Measurements from ENCODE around the gene ETNK2. TPM values are rescaled to one million over a fixed set of nuclear protein-coding genes. Genes with fewer than 3 reads are reported as not detected.

Gene ETNK2
- polyA plus RNA-seq, 2 of the 4 experiments (the other 2 are of a cell fraction): 3.4 to 5.2 TPM

DNA sequence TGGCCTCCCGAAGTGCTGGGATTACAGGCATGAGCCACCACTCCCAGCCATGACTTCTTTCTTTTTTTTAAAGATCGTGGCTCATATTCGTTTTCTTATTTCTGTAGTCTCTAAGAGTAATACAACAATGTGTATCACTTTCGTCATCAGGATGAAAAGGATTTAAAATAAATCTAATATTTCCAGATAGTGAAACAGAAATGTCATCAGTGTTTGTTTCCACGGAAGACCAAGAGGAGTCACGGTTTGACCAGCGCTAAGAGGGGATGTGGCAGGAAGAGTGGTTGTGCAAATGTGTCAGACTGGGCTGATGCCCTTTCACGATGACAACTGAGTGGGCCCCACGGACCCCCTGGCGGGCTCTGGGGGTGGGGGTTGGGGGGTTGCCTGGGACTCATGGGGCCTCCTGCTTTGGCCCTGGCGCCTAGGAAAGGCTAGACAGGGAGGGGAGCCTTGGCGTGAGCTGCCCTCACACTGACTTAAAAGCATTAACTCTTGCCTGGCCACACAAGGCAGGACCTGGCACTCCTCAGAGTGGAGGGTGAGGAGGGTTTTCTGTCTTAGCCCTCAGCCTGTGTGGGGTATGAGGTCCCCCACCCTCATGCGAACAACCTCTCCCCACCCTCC, 70.6 kb downstream of the ETNK2 start:
- DNase-seq (ENCODE audit: low read depth in 1 of 2, low spot score in 1 of 2) (no peak), FAIRE-seq (no peak), ATAC-seq (no peak)
- H3K4me2 ChIP-seq: peak overlapping the region; percentile 83; the same call in 2 of the 3 replicates
- H3K4me3 ChIP-seq: no peak overlapping the region
- no peaks in the 10 kb centered on the region for H3K9me3 ChIP-seq
- TF ChIP-seq KDM5A (IDR thresholded peaks at IDR 0.05) (no peak), CEBPB (IDR thresholded peaks at IDR 0.05) (no peak), CHD4 (IDR thresholded peaks at IDR 0.05; ENCODE audit: borderline replicate concordance) (no peak), CHD2 (IDR thresholded peaks at IDR 0.05; ENCODE audit: low read length, partially characterized antibody) (no peak), EP300 (IDR thresholded peaks at IDR 0.05) (no peak)
- POLR2A ChIA-PET: no interaction called here
- peak overlapping the region; percentile 57 to 71; a peak in 4 of 6 replicates for H3K27ac ChIP-seq
- H3K4me1 ChIP-seq: peaks cover 53% of the 10 kb centered on the region
- 68% methylated on average over 13 of the region's 13 CpGs for WGBS (ENCODE audit: missing lambda C conversion rate)
- CTCF ChIA-PET: interaction anchor here (0.9 to 5.7 kb wide), 2 partner anchors 18 to 47 kb away, joined by 3 to 30 read pairs; no protein-coding TSS in a partner anchor

Other genes starting within 250 kb of the ETNK2 start
- 9.8 TPM in 2 replicates for gene SOX13, start 78.9 kb downstream of the ETNK2 start, polyA plus RNA-seq (2011; rRNA removed)
- 6.8 to 7.3 TPM (median 7.0 TPM) in 3 replicates for gene SOX13, start 78.9 kb downstream of the ETNK2 start, polyA plus RNA-seq (2017; fragmentation: RNase III; extraction: RNeasy Plus Mini Kit Qiagen cat#74134 plus additional on column Dnase treatment)
- not detected in 2 replicates for gene REN, start 14.3 kb upstream of the ETNK2 start, polyA plus RNA-seq (2011; rRNA removed)
- not detected in 3 replicates for gene REN, start 14.3 kb upstream of the ETNK2 start, polyA plus RNA-seq (2017; fragmentation: RNase III; extraction: RNeasy Plus Mini Kit Qiagen cat#74134 plus additional on column Dnase treatment)
- gene KISS1, start 44.4 kb upstream of the ETNK2 start, polyA plus RNA-seq (2011; rRNA removed): 0.23 TPM in 1 of 2 replicates, not detected in the other
- not detected in 3 replicates for gene KISS1, start 44.4 kb upstream of the ETNK2 start, polyA plus RNA-seq (2017; fragmentation: RNase III; extraction: RNeasy Plus Mini Kit Qiagen cat#74134 plus additional on column Dnase treatment)
- gene GOLT1A, start 61.9 kb upstream of the ETNK2 start, polyA plus RNA-seq (2011; rRNA removed): 6.4 and 6.8 TPM in 2 replicates
- 1.8 to 2.8 TPM (median 2.4 TPM) in 3 replicates for gene GOLT1A, start 61.9 kb upstream of the ETNK2 start, polyA plus RNA-seq (2017; fragmentation: RNase III; extraction: RNeasy Plus Mini Kit Qiagen cat#74134 plus additional on column Dnase treatment)
- 13.0 and 16.4 TPM in 2 replicates for gene PLEKHA6, start 207.9 kb upstream of the ETNK2 start, polyA plus RNA-seq (2011; rRNA removed)
- 17.9 to 26.2 TPM (median 23.4 TPM) in 3 replicates for gene PLEKHA6, start 207.9 kb upstream of the ETNK2 start, polyA plus RNA-seq (2017; fragmentation: RNase III; extraction: RNeasy Plus Mini Kit Qiagen cat#74134 plus additional on column Dnase treatment)

All from A549 (cell line).